GM18873 (cell line): Measurements from ENCODE around the gene ANKEF1.
"Not testable (repeated sequence)": the region's sequence is repeated elsewhere in the genome, so short reads cannot be mapped to it uniquely, and the experiment has no call there.

Experiments
- ATAC-seq: cut with Tn5 transposase; IDR thresholded peaks from one replicate; pipeline ENCODE4 v1.9.1; 2021; ENCODE audit warnings: mild to moderate bottlenecking, moderate library complexity, moderate number of reproducible peaks; ENCODE audit not compliant: unreplicated experiment, low FRiP score

ANKEF1 gene

GRCh38 chr20:10031451-10032215 is 3.2 kb upstream of the ANKEF1 start:
- not testable (repeated sequence) for ATAC-seq

GRCh38 chr20:10032269-10032668 is 2.5 kb upstream of the ANKEF1 start:
- not testable (repeated sequence) for ATAC-seq

- no peak for ATAC-seq
Observed at GRCh38 chr20:10033905-10034650, 709 bp upstream of the ANKEF1 start.

GRCh38 chr20:10036321-10036720 is 1.5 kb downstream of the ANKEF1 start:
- ATAC-seq: not testable (repeated sequence)

- no peak for ATAC-seq
Observed at GRCh38 chr20:10040070-10040975, 5.5 kb downstream of the ANKEF1 start.

GRCh38 chr20:10042086-10042485 is 7.3 kb downstream of the ANKEF1 start:
- no peak for ATAC-seq

GRCh38 chr20:10047427-10047826 is 12.6 kb downstream of the ANKEF1 start:
- ATAC-seq: no peak

- no peak for ATAC-seq
Observed at GRCh38 chr20:10051185-10051584, 16.4 kb downstream of the ANKEF1 start.

GRCh38 chr20:10059006-10059405 is 24.2 kb downstream of the ANKEF1 start:
- no peak for ATAC-seq

- no peak for ATAC-seq
Observed at GRCh38 chr20:10060226-10060625, 25.4 kb downstream of the ANKEF1 start.

GRCh38 chr20:10061641-10062040 is 26.9 kb downstream of the ANKEF1 start:
- ATAC-seq: no peak

GRCh38 chr20:10063482-10063881 is 28.7 kb downstream of the ANKEF1 start:
- no peak for ATAC-seq

- no peak for ATAC-seq
Observed at GRCh38 chr20:10064611-10065010, 29.8 kb downstream of the ANKEF1 start.

- ATAC-seq: no peak
Observed at GRCh38 chr20:10065154-10065833, 30.5 kb downstream of the ANKEF1 start.

- ATAC-seq: no peak
Observed at GRCh38 chr20:10067321-10067720, 32.5 kb downstream of the ANKEF1 start.

- no peak for ATAC-seq
Observed at GRCh38 chr20:10074513-10074912, 39.7 kb downstream of the ANKEF1 start.

GRCh38 chr20:10075606-10076005 is 40.8 kb downstream of the ANKEF1 start:
- ATAC-seq: no peak

GRCh38 chr20:10076126-10077080 is 41.6 kb downstream of the ANKEF1 start:
- ATAC-seq: no peak

GRCh38 chr20:10077081-10077471 is 42.3 kb downstream of the ANKEF1 start:
- no peak for ATAC-seq
